ENCODE measurements around the gene PFN1. TPM values are rescaled to one million over a fixed set of nuclear protein-coding genes. Genes with fewer than 3 reads are reported as not detected.

PFN1 gene
- total and polyA plus RNA-seq, 4 donors = 440 to 728 (median 548) TPM

- DNase-seq (peak; percentile 77 to 87), ATAC-seq (ENCODE audit: low FRiP score) (peak; percentile 9)
- H3K4me1 ChIP-seq (ENCODE audit: control insufficient read depth in 1 of 2, insufficient read depth in 2 of 2, low read length in 2 of 2) = no peaks in the 10 kb centered on the region
- H3K27me3 ChIP-seq (ENCODE audit: control insufficient read depth in 1 of 2, insufficient read depth in 2 of 2, low read length in 1 of 2) = peaks cover 0 to 2% of the 10 kb centered on the region in 2 donors
- H3K4me3 ChIP-seq (ENCODE audit: low read length in 2 of 2) = peak overlapping the region; percentile 72 to 75
- intact Hi-C loops (cut with DNase I) = no loop called here
- no peaks in the 10 kb centered on the region for H3K9me3 ChIP-seq (ENCODE audit: control insufficient read depth, low read length)
- H3K36me3 ChIP-seq (ENCODE audit: control insufficient read depth in 1 of 2, insufficient read depth in 2 of 2, low read length in 1 of 2) = no peaks in the 10 kb centered on the region
- peak overlapping the region; percentile 83 to 88 for H3K27ac ChIP-seq (ENCODE audit: low read depth in 1 of 2, low read length in 2 of 2)
- 5 to 10% methylated on average over 37 to 52 of the region's 52 CpGs for WGBS, 2 donors
Measured at GRCh38 chr17:4950075-4950745, 1.9 kb upstream of the PFN1 start.

- H3K4me1 ChIP-seq (ENCODE audit: control insufficient read depth in 1 of 2, insufficient read depth in 2 of 2, low read length in 2 of 2) = no peaks in the 10 kb centered on the region
- intact Hi-C loops (cut with DNase I) = loop anchor here in 1 of 2 donors (1.0 to 5.0 kb wide), 2 partner anchors 18 to 48 kb away; partner anchors contain the start of genes INCA1, KIF1C and SPAG7
- peaks cover 0 to 2% of the 10 kb centered on the region in 2 donors for H3K27me3 ChIP-seq (ENCODE audit: control insufficient read depth in 1 of 2, insufficient read depth in 2 of 2, low read length in 1 of 2)
- DNase-seq (peak; percentile 85 to 92), ATAC-seq (ENCODE audit: low FRiP score) (peak; percentile 24)
- peak overlapping the region; percentile 83 to 89 for H3K27ac ChIP-seq (ENCODE audit: low read depth in 1 of 2, low read length in 2 of 2)
- no peaks in the 10 kb centered on the region for H3K9me3 ChIP-seq (ENCODE audit: control insufficient read depth, low read length)
- peak overlapping the region; percentile 72 to 75 for H3K4me3 ChIP-seq (ENCODE audit: low read length in 2 of 2)
- 1% methylated on average over 65 to 75 of the region's 75 CpGs for WGBS, 2 donors
- no peaks in the 10 kb centered on the region for H3K36me3 ChIP-seq (ENCODE audit: control insufficient read depth in 1 of 2, insufficient read depth in 2 of 2, low read length in 1 of 2)
Measured at GRCh38 chr17:4949321-4950074, 1.2 kb upstream of the PFN1 start.

GRCh38 chr17:4948931-4949320, 596 bp upstream of the PFN1 start:
- peak; percentile 91 to 94 for DNase-seq
- intact Hi-C loops (cut with DNase I) = loop anchor here in 1 of 2 donors (1.0 to 5.0 kb wide), 2 partner anchors 18 to 48 kb away; partner anchors contain the start of genes INCA1, KIF1C and SPAG7
- WGBS, 2 donors = 0% methylated on average over 20 to 40 of the region's 40 CpGs
- ATAC-seq (ENCODE audit: low FRiP score) = peak; percentile 90
- peak overlapping the region in 1 of 2 donors; percentile 89 for H3K27ac ChIP-seq (ENCODE audit: low read depth in 1 of 2, low read length in 2 of 2)
- H3K4me1 ChIP-seq (ENCODE audit: control insufficient read depth in 1 of 2, insufficient read depth in 2 of 2, low read length in 2 of 2) = no peaks in the 10 kb centered on the region
- H3K36me3 ChIP-seq (ENCODE audit: control insufficient read depth in 1 of 2, insufficient read depth in 2 of 2, low read length in 1 of 2) = no peaks in the 10 kb centered on the region
- peak overlapping the region; percentile 72 to 75 for H3K4me3 ChIP-seq (ENCODE audit: low read length in 2 of 2)
- no peaks in the 10 kb centered on the region for H3K9me3 ChIP-seq (ENCODE audit: control insufficient read depth, low read length)
- H3K27me3 ChIP-seq (ENCODE audit: control insufficient read depth in 1 of 2, insufficient read depth in 2 of 2, low read length in 1 of 2) = peaks cover 0 to 2% of the 10 kb centered on the region in 2 donors

- H3K36me3 ChIP-seq (ENCODE audit: control insufficient read depth in 1 of 2, insufficient read depth in 2 of 2, low read length in 1 of 2) = no peaks in the 10 kb centered on the region
- intact Hi-C loops (cut with DNase I) = loop anchor here in 1 of 2 donors (5.0 kb wide), 1 partner anchor 50 kb away; the partner anchor contains the start of genes INCA1 and KIF1C
- no peaks in the 10 kb centered on the region for H3K4me1 ChIP-seq (ENCODE audit: control insufficient read depth in 1 of 2, insufficient read depth in 2 of 2, low read length in 2 of 2)
- peak overlapping the region; percentile 57 to 96 for H3K27ac ChIP-seq (ENCODE audit: low read depth in 1 of 2, low read length in 2 of 2)
- DNase-seq (peak; percentile 82 to 90), ATAC-seq (ENCODE audit: low FRiP score) (peak; percentile 62)
- 0 to 1% methylated on average over 50 to 56 of the region's 56 CpGs for WGBS, 2 donors
- H3K4me3 ChIP-seq (ENCODE audit: low read length in 2 of 2) = peak overlapping the region; percentile 72 to 92
- peaks cover 0 to 2% of the 10 kb centered on the region in 2 donors for H3K27me3 ChIP-seq (ENCODE audit: control insufficient read depth in 1 of 2, insufficient read depth in 2 of 2, low read length in 1 of 2)
- H3K9me3 ChIP-seq (ENCODE audit: control insufficient read depth, low read length) = no peaks in the 10 kb centered on the region
Measured at GRCh38 chr17:4947411-4948165, 742 bp downstream of the PFN1 start.

GRCh38 chr17:4947010-4947410, 1.3 kb downstream of the PFN1 start:
- 0% methylated on average over 7 of the region's 7 CpGs for WGBS, 2 donors
- Histone ChIP-seq H3K27ac (ENCODE audit: low read depth in 1 of 2, low read length in 2 of 2) (peak overlapping the region; percentile 30 to 57), H3K27me3 (ENCODE audit: control insufficient read depth in 1 of 2, insufficient read depth in 2 of 2, low read length in 1 of 2) (peaks cover 0 to 2% of the 10 kb centered on the region in 2 donors), H3K4me1 (ENCODE audit: control insufficient read depth in 1 of 2, insufficient read depth in 2 of 2, low read length in 2 of 2) (no peaks in the 10 kb centered on the region), H3K9me3 (ENCODE audit: control insufficient read depth, low read length) (no peaks in the 10 kb centered on the region), H3K4me3 (ENCODE audit: low read length in 2 of 2) (peak overlapping the region; percentile 72 to 92), H3K36me3 (ENCODE audit: control insufficient read depth in 1 of 2, insufficient read depth in 2 of 2, low read length in 1 of 2) (no peaks in the 10 kb centered on the region)
- ATAC-seq (ENCODE audit: low FRiP score) = no peak
- intact Hi-C loops (cut with DNase I) = loop anchor here in 1 of 2 donors (5.0 kb wide), 1 partner anchor 50 kb away; the partner anchor contains the start of genes INCA1 and KIF1C
- DNase-seq = peak in 1 of 2 donors; percentile 56

- WGBS, 2 donors = 25 to 31% methylated on average over 16 of the region's 16 CpGs
- Histone ChIP-seq H3K36me3 (ENCODE audit: control insufficient read depth in 1 of 2, insufficient read depth in 2 of 2, low read length in 1 of 2) (no peaks in the 10 kb centered on the region), H3K4me3 (ENCODE audit: low read length in 2 of 2) (peak overlapping the region; percentile 72 to 92), H3K9me3 (ENCODE audit: control insufficient read depth, low read length) (no peaks in the 10 kb centered on the region), H3K27ac (ENCODE audit: low read depth in 1 of 2, low read length in 2 of 2) (peak overlapping the region in 1 of 2 donors; percentile 5), H3K27me3 (ENCODE audit: control insufficient read depth in 1 of 2, insufficient read depth in 2 of 2, low read length in 1 of 2) (peaks cover 0 to 2% of the 10 kb centered on the region in 2 donors), H3K4me1 (ENCODE audit: control insufficient read depth in 1 of 2, insufficient read depth in 2 of 2, low read length in 2 of 2) (no peaks in the 10 kb centered on the region)
- DNase-seq (no peak), ATAC-seq (ENCODE audit: low FRiP score) (no peak)
- intact Hi-C loops (cut with DNase I) = loop anchor here in 1 of 2 donors (5.0 kb wide), 1 partner anchor 51 kb away; the partner anchor contains the start of genes INCA1 and KIF1C
Measured at GRCh38 chr17:4946312-4946976, 1.9 kb downstream of the PFN1 start.

- Histone ChIP-seq H3K4me1 (ENCODE audit: control insufficient read depth in 1 of 2, insufficient read depth in 2 of 2, low read length in 2 of 2) (no peaks in the 10 kb centered on the region), H3K4me3 (ENCODE audit: low read length in 2 of 2) (peak overlapping the region in 1 of 2 donors; percentile 72), H3K27ac (ENCODE audit: low read depth in 1 of 2, low read length in 2 of 2) (peak overlapping the region in 1 of 2 donors; percentile 16), H3K27me3 (ENCODE audit: control insufficient read depth in 1 of 2, insufficient read depth in 2 of 2, low read length in 1 of 2) (peaks cover 0 to 2% of the 10 kb centered on the region in 2 donors), H3K36me3 (ENCODE audit: control insufficient read depth in 1 of 2, insufficient read depth in 2 of 2, low read length in 1 of 2) (no peaks in the 10 kb centered on the region), H3K9me3 (ENCODE audit: control insufficient read depth, low read length) (no peaks in the 10 kb centered on the region)
- DNase-seq (no peak), ATAC-seq (ENCODE audit: low FRiP score) (no peak)
- intact Hi-C loops (cut with DNase I) = loop anchor here in 1 of 2 donors (5.0 kb wide), 1 partner anchor 51 kb away; the partner anchor contains the start of genes INCA1 and KIF1C
- 31 to 37% methylated on average over 4 of the region's 4 CpGs for WGBS, 2 donors
Measured at GRCh38 chr17:4945944-4946280, 2.4 kb downstream of the PFN1 start.

Data from aorta (tissue), 5 donors.